ENCODE data around the gene AKNA.
A peak's percentile ranks its signal among the peaks of the same experiment; 100 is the strongest.

The AKNA gene, protein sequence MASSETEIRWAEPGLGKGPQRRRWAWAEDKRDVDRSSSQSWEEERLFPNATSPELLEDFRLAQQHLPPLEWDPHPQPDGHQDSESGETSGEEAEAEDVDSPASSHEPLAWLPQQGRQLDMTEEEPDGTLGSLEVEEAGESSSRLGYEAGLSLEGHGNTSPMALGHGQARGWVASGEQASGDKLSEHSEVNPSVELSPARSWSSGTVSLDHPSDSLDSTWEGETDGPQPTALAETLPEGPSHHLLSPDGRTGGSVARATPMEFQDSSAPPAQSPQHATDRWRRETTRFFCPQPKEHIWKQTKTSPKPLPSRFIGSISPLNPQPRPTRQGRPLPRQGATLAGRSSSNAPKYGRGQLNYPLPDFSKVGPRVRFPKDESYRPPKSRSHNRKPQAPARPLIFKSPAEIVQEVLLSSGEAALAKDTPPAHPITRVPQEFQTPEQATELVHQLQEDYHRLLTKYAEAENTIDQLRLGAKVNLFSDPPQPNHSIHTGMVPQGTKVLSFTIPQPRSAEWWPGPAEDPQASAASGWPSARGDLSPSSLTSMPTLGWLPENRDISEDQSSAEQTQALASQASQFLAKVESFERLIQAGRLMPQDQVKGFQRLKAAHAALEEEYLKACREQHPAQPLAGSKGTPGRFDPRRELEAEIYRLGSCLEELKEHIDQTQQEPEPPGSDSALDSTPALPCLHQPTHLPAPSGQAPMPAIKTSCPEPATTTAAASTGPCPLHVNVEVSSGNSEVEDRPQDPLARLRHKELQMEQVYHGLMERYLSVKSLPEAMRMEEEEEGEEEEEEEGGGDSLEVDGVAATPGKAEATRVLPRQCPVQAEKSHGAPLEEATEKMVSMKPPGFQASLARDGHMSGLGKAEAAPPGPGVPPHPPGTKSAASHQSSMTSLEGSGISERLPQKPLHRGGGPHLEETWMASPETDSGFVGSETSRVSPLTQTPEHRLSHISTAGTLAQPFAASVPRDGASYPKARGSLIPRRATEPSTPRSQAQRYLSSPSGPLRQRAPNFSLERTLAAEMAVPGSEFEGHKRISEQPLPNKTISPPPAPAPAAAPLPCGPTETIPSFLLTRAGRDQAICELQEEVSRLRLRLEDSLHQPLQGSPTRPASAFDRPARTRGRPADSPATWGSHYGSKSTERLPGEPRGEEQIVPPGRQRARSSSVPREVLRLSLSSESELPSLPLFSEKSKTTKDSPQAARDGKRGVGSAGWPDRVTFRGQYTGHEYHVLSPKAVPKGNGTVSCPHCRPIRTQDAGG (N-terminal part only)

DNA sequence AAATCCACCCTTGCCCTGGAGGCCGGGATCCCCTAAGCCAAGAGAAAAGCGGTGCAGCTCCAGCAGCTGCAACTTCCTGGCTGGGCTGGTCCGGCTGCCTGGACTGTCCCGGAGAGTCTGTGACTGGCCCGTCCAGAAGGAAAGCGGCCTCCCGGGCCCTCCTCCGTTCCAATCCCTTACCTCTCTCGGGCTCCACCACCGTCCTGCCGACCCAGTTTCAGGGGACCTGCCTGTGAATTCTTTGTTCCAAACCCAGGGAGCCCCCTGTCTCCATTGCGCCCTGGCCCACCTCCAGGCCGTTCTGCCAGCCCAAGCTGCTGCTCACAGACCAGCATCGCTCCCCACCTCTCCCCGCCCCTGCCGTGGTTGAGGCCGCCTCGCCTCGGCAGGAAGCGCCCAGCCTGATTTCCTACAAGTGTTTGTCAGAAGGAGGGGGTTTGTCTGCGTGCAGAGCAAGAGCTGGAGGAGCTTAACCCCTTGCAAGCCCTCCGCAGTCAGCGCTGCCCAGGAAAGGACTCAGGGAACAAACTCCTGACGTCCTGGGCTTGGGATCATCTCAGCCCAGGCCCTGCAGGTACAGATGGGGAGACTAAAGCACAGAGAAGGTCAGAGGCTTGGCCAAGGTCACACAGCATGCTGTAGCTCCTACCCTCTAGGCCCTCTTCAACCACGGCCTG is at the start of gene AKNA:
TSS of gene AKNA (minus strand) at position 303 of the 677 bp plus-strand sequence. CDS start 6,649 bp downstream, outside the sequence.
- no peak for DNase-seq

DNA sequence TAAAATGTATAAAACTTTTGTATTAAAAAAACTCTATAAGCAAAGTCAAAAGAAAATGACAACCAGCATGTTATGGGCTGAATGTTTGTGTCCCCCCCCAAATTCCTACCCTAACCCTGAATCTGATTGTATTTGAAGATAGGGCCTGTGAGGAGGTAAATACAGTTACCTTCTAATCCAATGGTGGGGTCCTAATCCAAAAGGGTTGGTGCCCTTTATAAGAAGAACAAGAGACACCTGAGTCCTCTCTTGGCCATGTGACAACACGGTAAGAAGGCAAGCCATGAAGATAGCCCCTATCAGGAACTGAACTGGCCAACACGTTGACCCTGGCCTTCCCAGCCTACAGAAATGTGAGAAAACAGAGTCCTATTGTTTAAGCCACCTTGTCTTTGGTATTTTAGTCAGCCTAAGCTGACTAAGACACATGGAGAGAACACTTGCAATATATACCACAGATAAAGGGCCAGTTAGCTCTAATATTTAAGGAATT is 49.7 kb upstream of the AKNA start:
- DNase-seq = no peak

DNA sequence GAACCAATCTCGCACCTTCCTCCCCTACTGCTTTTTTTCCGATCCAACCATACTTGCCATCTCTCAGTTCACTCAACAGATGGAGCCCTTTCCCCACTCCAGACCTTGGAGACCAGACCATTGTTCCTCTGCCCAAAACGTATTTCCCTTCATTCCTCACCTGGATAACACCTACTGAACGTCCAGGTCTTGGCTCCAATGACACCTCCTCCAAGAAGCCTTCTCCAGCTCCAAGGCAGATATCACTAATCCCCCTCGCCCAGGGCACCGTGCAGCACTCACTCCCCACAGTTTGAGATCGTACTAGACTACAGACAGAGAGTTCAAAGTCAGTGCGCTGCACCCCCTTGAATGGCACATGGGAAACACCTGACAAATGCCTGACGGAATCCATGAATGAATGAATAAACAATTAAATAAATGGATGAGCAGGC is 47.1 kb upstream of the AKNA start:
- peak; percentile 27 for DNase-seq

DNA sequence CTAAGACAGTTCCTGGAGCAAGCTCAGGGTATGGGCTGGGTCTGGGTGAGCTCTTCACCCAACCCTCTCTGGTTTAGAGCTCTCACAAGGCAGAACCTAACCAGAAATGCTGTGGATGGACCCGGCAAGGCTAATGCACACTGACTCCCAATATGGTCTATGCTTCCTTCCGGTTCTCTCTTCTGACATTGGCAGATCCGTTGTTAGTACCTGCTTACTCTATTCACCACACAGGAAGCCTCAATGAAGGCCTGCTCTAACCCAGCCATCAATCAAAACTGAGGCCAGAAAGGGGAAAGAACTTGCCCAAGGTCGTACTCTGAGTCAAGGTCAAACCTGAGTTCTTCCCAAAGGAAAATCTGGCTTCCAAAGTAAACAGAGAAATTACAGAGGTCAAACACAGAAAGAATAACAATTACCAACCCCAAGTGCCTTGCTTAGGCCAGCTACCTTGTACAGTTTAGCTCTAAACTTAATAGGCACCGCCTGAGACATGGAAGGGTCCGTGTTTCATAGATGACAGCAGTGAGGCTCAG is 46.0 kb upstream of the AKNA start:
- no peak for DNase-seq

DNA sequence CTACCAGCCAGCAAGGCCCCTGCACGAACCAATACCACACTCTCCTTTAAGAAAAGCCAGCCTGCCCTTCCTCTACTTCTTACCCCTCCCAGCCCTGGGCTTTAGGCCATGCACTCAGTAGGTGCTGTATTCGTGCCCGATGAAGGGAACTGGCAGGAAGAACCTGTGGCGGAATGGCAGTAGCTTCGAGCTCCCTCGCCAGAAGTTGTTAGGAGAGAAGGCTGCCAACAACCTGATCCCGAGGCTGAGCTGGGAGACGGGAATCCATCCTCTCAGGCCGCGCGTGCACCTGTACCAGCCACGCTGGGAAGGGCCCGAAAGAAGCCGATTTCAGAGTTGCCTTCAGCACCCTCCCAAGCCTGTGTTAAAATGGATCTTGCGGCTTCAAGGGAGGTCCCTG is 45.3 kb upstream of the AKNA start:
- no peak for DNase-seq

DNA sequence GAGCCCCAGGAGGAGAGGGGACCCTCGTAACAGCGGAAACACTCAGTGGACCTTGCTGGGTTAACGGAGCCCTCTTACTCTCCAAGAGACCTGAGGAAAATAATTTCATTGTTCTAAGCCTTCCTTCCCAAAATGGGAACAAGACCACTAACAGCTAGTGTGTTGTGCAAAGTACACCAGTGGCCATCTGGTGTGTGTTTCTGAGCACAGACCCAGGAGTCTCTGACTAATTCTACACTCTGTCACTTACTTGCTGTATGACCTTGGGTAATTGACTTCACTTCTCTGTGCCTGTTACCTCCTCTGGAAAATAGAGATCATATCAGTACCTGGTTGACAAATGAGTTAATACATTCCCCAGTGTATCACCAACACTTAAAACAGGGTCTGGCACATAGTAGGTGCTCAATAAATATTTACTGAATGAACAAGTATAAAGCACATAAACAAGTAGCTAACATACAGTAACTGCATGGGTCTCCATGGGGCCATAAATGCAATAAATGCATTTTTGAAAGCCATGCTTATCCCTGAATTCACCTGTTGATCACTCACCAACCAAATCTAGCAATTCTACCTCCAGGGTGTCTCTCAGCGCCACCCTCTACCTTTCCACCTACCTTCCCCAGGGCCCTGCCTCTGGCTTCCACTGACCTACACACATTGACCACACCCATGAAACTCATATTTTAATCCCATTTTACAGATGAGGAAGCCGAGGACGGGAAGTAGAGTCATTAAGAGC is 44.7 kb upstream of the AKNA start:
- no peak for DNase-seq

DNA sequence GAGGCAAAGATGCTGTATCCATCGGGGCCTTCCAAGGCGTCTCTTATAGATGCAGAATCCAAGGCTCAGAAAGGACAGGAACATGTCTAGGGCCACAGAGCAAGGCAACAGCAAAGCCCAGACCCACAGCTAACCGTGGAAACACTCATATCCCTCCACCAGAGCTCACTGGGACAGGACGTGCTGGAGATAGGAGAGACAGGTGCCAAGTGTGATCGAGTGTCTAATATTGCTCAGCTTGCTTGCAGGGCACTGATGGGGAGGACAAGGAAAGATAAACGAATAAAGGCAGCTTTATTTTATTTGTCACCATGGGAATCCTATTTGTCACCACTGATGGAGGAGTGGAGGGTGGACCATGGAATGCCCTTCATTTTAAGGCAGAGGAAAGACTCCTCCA is 44.0 kb upstream of the AKNA start:
- no peak for DNase-seq

DNA sequence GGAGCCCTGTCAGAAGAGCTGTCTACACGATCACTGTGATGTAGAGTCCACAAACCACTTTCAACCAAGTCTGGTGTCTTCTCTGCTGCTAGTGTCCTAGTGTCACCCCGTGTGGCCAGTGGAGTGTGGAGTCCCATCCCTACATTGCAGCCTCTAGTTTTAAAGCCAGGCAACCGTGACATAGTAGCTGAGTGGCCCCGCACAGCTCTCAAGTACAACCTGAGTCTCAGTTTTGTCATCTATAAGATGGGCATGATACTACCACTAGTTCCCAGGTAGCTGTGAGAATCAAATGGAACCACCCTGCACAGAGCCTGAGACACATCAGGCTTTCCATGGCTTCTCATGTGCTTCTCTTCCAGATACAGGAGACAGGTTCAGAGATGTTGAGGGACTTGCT is 43.2 kb upstream of the AKNA start:
- DNase-seq = no peak

DNA sequence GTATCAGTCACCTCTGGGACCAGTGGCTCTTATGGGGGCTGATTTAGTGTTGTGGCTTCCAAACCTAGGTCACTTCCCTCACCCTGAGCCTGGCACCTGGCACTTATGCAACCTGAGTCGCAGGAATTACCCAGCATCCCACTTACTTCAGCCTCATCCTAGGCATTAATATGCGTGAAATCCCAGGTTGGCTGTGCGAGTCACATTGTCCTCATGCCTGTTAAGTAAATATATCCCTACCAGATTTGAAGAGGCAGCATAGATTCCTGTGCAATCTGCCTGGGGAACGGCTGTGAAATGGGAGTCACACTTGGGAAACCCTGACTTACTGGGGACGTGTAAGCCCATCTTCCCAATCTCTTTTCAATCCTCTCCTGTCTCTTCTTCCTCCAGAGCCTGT is 42.7 kb upstream of the AKNA start:
- peak; percentile 84 for DNase-seq

DNA sequence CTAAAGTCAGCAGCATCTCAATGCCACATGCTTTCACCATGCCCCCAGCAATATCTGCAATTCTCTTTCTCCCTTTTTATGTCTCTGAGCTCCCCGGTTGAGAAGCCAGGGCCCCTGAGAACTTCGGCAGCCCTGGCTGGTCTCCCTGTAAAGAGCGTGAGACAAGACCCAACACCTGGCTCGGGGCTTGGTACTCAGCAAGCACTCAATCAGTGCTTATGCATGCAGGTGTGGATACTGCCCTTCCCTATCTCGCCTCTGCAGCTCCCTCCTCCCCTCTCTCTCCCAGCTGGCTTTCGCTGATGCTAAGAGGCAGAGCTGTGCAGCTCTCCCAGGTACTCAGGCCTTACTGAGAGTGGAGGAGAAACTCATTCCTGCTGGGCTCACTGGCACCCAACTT is 41.7 kb upstream of the AKNA start:
- DNase-seq = peak; percentile 75

DNA sequence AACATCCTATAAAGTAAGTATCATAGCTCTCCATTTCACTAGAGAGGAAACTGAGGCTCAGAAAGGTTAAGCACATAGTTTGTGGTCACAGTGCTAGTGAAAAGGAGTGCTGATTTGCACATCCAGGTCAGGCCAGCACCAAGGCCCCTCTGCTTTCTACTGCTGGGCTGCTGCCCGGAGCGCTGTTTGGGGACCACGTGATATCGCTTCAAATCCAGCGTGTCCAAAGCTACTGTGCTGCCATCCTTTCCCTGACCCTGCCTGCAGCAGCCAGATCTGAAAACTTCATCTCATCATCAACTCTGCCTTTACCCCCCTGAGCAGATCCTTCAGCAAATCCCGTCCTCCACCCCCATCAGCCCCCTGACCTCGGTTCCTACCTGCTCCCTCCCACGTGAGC is 40.7 kb upstream of the AKNA start:
- DNase-seq = no peak

DNA sequence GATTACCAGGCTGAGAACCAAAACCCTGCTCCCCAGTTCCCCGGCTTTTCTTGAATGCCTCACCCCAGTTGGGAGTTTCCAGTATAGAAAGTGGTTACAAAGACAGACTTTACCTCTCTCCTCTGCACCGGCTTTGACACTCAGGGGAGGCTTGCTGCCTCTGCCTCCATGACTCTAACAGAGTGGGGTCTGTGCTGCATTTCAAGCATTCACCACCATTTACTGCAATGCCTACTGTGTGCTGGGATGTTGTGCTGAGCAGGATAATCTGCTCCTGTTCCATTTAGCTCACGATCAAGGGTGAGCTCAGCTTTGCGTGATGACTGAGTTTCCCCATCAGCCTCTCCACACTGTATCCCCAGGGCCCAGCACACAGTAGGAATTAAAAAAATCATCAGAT is 39.9 kb upstream of the AKNA start:
- no peak for DNase-seq

DNA sequence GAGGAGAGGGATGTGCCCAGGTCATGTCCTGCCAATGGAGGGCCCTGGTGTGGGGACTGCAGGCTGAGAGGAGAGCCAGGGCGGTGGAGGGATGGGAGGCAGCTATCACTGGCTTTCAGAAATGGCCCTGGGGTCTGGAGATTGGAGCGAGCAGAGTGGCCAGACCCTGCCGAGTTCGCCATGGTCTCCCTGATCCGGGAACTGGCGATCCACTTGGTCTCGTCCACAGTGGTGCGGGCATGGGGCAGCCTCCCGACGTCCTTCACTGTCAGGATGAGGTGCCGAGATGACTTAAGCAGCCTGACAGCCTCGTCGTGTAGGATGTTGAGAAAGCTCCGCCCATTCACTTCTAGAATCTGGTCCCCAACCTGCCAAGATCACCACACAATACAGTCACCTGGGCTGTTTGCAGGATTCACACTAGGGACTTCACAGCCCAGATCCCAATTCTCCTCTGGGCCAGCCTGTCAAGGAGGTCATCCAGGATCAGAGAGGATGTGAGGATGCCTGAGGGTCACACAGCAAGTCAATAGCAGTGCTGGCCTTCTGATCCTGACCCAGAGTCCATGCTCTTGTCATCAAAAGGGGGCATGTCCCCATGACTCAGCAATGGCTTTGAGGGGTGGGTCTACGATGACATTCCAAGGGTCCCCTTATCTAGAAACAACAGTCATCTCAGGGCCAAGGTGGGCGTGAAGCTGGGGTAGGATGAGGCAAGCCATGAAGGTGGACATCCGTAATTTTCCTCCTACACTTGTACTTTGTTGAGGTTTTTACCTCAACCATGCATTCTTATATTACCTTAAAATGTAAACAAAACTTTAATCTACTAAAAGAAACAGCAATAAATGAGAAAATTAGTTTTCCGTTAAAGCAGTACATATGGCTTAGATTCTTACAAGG is 38.5 kb upstream of the AKNA start:
- DNase-seq = no peak

DNA sequence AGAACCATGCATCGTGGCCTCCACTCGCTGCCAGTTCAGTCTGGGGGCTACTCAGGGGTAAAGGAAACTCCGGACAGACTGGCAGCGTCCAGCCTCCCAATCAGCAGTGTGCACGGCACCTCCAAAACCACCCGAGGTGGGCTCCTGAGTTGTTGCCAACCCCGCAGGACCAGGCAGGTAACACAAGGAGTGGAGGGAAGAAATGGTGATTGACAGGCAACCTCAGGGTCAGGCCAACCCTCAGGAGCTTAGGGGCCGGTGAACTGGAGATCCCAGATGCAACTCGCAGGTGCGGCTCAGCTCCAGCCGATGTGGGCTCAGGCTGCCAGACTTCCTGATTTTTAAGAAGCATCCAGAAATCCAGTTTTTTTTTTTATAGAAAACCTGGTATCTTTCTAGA is 37.3 kb upstream of the AKNA start:
- no peak for DNase-seq

DNA sequence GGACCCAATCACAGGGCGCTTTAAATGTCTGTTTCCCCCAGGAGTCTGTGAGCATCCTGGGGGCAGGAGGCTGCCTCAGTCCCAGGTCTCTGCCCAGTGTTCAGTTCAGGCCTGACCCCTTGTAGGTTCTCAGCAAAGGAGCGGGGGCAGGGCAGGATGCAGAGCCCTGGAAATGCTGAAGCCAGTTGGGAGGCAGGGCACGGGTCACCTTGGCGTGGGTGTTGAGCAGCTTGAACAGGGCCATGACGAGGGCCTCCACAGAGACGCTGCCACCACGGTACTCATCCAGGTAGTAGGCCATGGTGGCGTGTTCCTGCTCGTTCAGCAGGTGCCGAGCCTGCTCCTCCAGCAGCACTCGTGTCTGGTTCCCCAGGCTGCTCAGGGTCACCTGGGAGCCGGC is 36.3 kb upstream of the AKNA start:
- DNase-seq = no peak

DNA sequence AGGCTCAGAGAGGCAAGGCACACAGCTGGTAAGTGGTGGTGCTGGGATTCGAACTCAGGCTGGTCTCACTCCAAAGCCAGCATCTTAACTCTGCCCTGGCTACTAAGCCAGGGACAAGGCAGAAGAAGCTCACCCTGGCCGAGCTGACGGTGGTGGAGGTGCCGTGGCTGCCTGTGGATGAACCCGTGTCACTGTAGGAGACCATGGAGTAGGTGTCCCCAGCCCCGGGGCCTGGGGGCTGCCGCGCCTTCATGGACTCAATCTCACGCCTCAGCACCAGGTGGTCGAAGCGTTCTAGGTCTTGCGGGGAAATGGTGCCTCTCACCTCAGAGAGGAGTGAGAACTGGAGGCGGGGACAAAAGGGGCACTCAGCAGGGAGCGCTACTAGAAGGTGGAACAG is 35.4 kb upstream of the AKNA start:
- no peak for DNase-seq

DNA sequence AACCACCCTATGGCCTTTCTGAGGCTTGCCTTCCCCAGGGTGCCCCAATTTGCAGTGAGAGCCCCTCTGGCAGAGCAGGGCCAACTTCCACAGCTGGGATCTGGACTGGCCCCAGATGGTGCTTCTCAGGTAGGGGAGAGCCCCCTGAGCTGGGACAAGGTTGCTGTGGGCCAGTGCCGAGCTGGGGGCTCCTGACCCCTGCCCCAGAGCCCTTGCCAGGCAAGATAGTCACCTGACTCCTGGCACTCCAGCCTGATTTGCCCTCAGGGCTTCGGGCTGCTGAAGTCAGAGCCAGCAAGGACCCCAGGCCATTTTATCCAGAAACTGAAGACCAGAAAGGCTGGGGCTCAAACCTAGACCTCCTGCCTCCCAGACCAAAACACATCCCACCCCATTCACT is 33.4 kb upstream of the AKNA start:
- DNase-seq = no peak

DNA sequence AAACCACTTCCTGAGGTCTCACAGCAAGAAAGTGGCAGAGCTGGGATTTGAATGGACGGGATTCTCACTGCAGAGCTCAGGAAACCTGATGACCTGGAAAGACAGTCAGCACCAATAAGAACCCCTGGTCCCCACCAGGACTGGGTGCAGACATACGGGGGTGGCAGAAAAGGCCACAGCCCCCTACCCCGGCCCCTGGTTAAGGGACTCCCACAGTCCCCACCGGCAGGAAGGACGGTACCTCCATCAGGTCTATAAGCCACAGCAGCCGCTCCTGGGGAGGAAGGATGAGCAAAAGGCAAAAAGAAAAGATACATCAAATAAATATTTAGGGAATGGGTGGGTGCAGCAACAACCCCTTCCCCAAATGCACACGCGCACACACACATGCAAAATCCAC is 32.0 kb upstream of the AKNA start:
- DNase-seq = no peak

DNA sequence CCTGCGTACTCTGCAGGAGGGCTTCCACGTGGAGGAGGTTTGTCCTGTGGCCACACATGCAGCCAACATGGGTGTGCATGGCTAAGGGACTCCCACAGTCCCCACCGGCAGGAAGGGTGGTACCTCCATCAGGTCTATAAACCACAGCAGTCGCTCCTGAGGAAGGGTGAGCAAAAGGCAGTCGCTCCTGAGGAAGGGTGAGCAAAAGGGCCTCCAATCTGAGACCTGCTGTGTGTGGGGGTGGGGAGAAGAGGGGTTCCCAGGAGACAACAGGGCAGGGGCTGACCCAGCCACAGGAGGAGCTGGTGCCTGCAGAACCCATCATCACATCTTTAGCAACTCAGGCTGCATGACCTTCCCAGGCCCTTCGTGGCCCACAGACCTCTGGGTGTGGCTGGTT is 30.3 kb upstream of the AKNA start:
- DNase-seq = no peak

DNA sequence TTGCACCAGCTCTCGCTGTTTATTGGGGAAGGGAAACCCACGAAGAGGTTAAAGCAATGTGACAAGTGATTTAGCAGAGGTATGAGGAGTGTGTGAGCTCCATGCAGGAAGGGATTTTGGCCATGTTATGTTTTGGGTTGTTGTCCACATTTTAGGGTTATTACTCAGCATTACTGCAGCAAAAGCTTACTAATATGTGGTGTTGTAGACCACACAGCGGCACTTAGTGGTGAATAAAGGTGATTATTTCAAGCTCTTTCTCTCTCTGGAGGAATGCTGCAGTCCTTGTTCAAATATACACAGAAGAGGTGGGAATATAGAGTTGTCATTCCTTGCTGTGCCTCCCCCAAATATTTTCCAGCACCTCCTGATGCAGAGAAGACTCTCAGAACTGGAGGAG is 29.7 kb upstream of the AKNA start:
- DNase-seq = no peak
